Neural progenitor cell (in vitro differentiated cells): ENCODE data around the gene NCKAP5L. TPM values are rescaled to one million over a fixed set of nuclear protein-coding genes. Genes with fewer than 3 reads are reported as not detected.
A peak's percentile ranks its signal among the peaks of the same experiment; 100 is the strongest.

ENCODE experiments used
- DNase-seq: peaks from one replicate; pipeline ENCODE4 v3.0.0-alpha.2; 2016; ENCODE audit warnings: low spot score
- H2AFZ ChIP-seq: fragments of 200-600 bp; sonication (generic); replicated peaks from 2 replicates; pipeline ENCODE4 v1.6.1; 2016; ENCODE audit warnings: antibody characterized with exemption
- H3F3A ChIP-seq: fragments of 200-600 bp; sonication (generic); 2 replicates; pipeline ENCODE4 v1.6.1; 2016; ENCODE audit warnings: antibody characterized with exemption, low read depth
- H3K27ac ChIP-seq: fragments of 200-600 bp; sonication (generic); 2 replicates; pipeline ENCODE4 v1.5.1; 2016; ENCODE audit warnings: mild to moderate bottlenecking
- H3K27me3 ChIP-seq: fragments of 200-600 bp; sonication (generic); 2 replicates; pipeline ENCODE4 v1.6.1; 2016; ENCODE audit warnings: mild to moderate bottlenecking, moderate library complexity
- H3K36me3 ChIP-seq: fragments of 200-600 bp; sonication (generic); 2 replicates; pipeline ENCODE4 v1.5.1; 2016
- H3K4me1 ChIP-seq: fragments of 200-600 bp; sonication (generic); 2 replicates; pipeline ENCODE4 v1.6.1; 2016; ENCODE audit warnings: mixed run types
- H3K4me2 ChIP-seq: fragments of 200-600 bp; sonication (generic); 2 replicates; pipeline ENCODE4 v1.6.1; 2016
- H3K4me3 ChIP-seq: fragments of 200-600 bp; sonication (generic); 2 replicates; pipeline ENCODE4 v1.5.1; 2016
- H3K79me2 ChIP-seq: fragments of 200-600 bp; sonication (generic); 2 replicates; pipeline ENCODE4 v1.6.1; 2016; ENCODE audit warnings: low read depth
- H3K9ac ChIP-seq: fragments of 200-600 bp; sonication (generic); 2 replicates; pipeline ENCODE4 v1.6.1; 2016
- H3K9me3 ChIP-seq: fragments of 200-600 bp; sonication (generic); 2 replicates; pipeline ENCODE4 v1.5.1; 2016; ENCODE audit warnings: low read depth
- H4K20me1 ChIP-seq: fragments of 200-600 bp; sonication (generic); 2 replicates; pipeline ENCODE4 v1.6.1; 2016; ENCODE audit warnings: low read depth
- H3K27ac Mint-ChIP-seq: 3 replicates; pipeline ENCODE4 v1.8.0; 2021; ENCODE audit warnings: mixed read lengths
- H3K27me3 Mint-ChIP-seq: 2 replicates; pipeline ENCODE4 v1.8.0; 2022; ENCODE audit warnings: low read depth, mild to moderate bottlenecking, inconsistent platforms, moderate library complexity, mixed read lengths; ENCODE audit not compliant: insufficient read depth
- H3K36me3 Mint-ChIP-seq: 3 replicates; pipeline ENCODE4 v1.8.0; 2021; ENCODE audit warnings: mixed read lengths
- H3K4me1 Mint-ChIP-seq: 3 replicates; pipeline ENCODE4 v1.8.0; 2021; ENCODE audit warnings: mixed read lengths
- H3K4me3 Mint-ChIP-seq: 3 replicates; pipeline ENCODE4 v1.8.0; 2021; ENCODE audit warnings: mild to moderate bottlenecking, moderate library complexity, mixed read lengths
- H3K9me3 Mint-ChIP-seq: 3 replicates; pipeline ENCODE4 v1.8.0; 2020; ENCODE audit warnings: mixed read lengths
- CTCF ChIP-seq: fragments of 200-600 bp; sonication (generic); IDR thresholded peaks from 2 replicates; pipeline ENCODE4 v1.5.1; 2017; ENCODE audit warnings: antibody characterized with exemption, mild to moderate bottlenecking
- EZH2 ChIP-seq: fragments of 200-600 bp; sonication (generic); IDR thresholded peaks from 2 replicates; pipeline ENCODE4 v1.6.1; 2017; ENCODE audit warnings: antibody characterized with exemption, mild to moderate bottlenecking, moderate library complexity
- EZH2phosphoT487 ChIP-seq: fragments of 200-600 bp; sonication (generic); IDR thresholded peaks from 2 replicates; pipeline ENCODE4 v1.6.1; 2017; ENCODE audit warnings: antibody characterized with exemption
- total RNA-seq: library from RNA; depleted of rRNA; stranded (reverse); fragments of >200 nt; gene quantifications from 2 replicates; pipeline ENCODE4 v1.2.3, GENCODE V29; 2015; ENCODE audit warnings: low replicate concordance

The NCKAP5L gene
- total RNA-seq, 1 donor from 2014 or later = 5.6 TPM

- Histone ChIP-seq H3K4me1 (no peaks in the 10 kb centered on the region), H2AFZ (peak overlapping the region; percentile 89), H3K79me2 (no peaks in the 10 kb centered on the region), H3K9me3 (no peaks in the 10 kb centered on the region), H4K20me1 (no peaks in the 10 kb centered on the region), H3K27ac (no peak overlapping the region), H3K4me3 (no peak overlapping the region), H3K36me3 (no peaks in the 10 kb centered on the region), H3K9ac (no peak overlapping the region), H3K27me3 (peaks cover 7% of the 10 kb centered on the region), H3F3A (no peaks in the 10 kb centered on the region), H3K4me2 (no peak overlapping the region)
- TF ChIP-seq CTCF (peak; percentile 85), EZH2 (no peak)
- Mint-ChIP-seq H3K36me3 (no peaks in the 10 kb centered on the region), H3K9me3 (no peaks in the 10 kb centered on the region), H3K27me3 (peaks cover 9% of the 10 kb centered on the region), H3K4me3 (no peak overlapping the region), H3K27ac (no peak overlapping the region), H3K4me1 (peaks cover 4% of the 10 kb centered on the region)
- DNase-seq = peak; percentile 64
These were observed 50.1 kb downstream of the NCKAP5L start for GRCh38 chr12:49777800-49778748.

- Histone ChIP-seq H3K4me3 (no peak overlapping the region), H3K4me1 (no peaks in the 10 kb centered on the region), H3K4me2 (no peak overlapping the region), H3K9ac (no peak overlapping the region), H3K36me3 (no peaks in the 10 kb centered on the region), H2AFZ (no peak overlapping the region), H3K27ac (no peak overlapping the region), H3F3A (no peaks in the 10 kb centered on the region), H4K20me1 (no peaks in the 10 kb centered on the region), H3K9me3 (no peaks in the 10 kb centered on the region), H3K27me3 (peaks cover 7% of the 10 kb centered on the region), H3K79me2 (no peaks in the 10 kb centered on the region)
- Mint-ChIP-seq H3K27me3 (peaks cover 9% of the 10 kb centered on the region), H3K27ac (no peak overlapping the region), H3K4me1 (peaks cover 4% of the 10 kb centered on the region), H3K4me3 (no peak overlapping the region), H3K9me3 (no peaks in the 10 kb centered on the region), H3K36me3 (no peaks in the 10 kb centered on the region)
- no peak for DNase-seq
- TF ChIP-seq EZH2 = no peak
- no peak for TF ChIP-seq EZH2phosphoT487
- TF ChIP-seq CTCF = no peak
These were observed 50.9 kb downstream of the NCKAP5L start for GRCh38 chr12:49777341-49777740.

GRCh38 chr12:49776858-49777257, 51.4 kb downstream of the NCKAP5L start:
- no peaks in the 10 kb centered on the region for H4K20me1 ChIP-seq
- H3K79me2 ChIP-seq = no peaks in the 10 kb centered on the region
- H3K9ac ChIP-seq = no peak overlapping the region
- Mint-ChIP-seq H3K4me1 (peaks cover 4% of the 10 kb centered on the region), H3K36me3 (no peaks in the 10 kb centered on the region), H3K9me3 (no peaks in the 10 kb centered on the region), H3K4me3 (no peak overlapping the region), H3K27ac (no peak overlapping the region), H3K27me3 (peaks cover 9% of the 10 kb centered on the region)
- H2AFZ ChIP-seq = peak overlapping the region; percentile 18
- no peak for TF ChIP-seq CTCF
- H3K27me3 ChIP-seq = peaks cover 7% of the 10 kb centered on the region
- no peak for DNase-seq
- H3K9me3 ChIP-seq = no peaks in the 10 kb centered on the region
- H3K4me3 ChIP-seq = no peak overlapping the region
- no peak overlapping the region for H3K27ac ChIP-seq
- no peaks in the 10 kb centered on the region for H3K4me1 ChIP-seq
- no peaks in the 10 kb centered on the region for H3K36me3 ChIP-seq
- no peaks in the 10 kb centered on the region for H3F3A ChIP-seq
- H3K4me2 ChIP-seq = no peak overlapping the region
